Ishikawa (cell line): ENCODE data around the gene MSMP.

Source experiments
- CEBPB ChIP-seq: IDR thresholded peaks from 2 replicates; pipeline ENCODE4 v1.6.1; 2012
- CREB1 ChIP-seq: IDR thresholded peaks from 2 replicates; pipeline ENCODE4 v1.6.1; 2012; ENCODE audit warnings: low read depth
- EGR1 ChIP-seq: IDR thresholded peaks from 2 replicates; pipeline ENCODE4 v1.6.1; 2012
- EP300 ChIP-seq: IDR thresholded peaks from 2 replicates; pipeline ENCODE4 v1.6.1; 2012; ENCODE audit warnings: borderline replicate concordance
- FOXM1 ChIP-seq: IDR thresholded peaks from 2 replicates; pipeline ENCODE4 v1.6.1; 2012; ENCODE audit warnings: low read depth, borderline replicate concordance
- MAX ChIP-seq: IDR thresholded peaks from 2 replicates; pipeline ENCODE4 v1.6.1; 2012
- NFIC ChIP-seq: IDR thresholded peaks from 2 replicates; pipeline ENCODE4 v1.6.1; 2012
- RAD21 ChIP-seq: IDR thresholded peaks from 2 replicates; pipeline ENCODE4 v1.6.1; 2012; ENCODE audit warnings: low read depth
- REST ChIP-seq: IDR thresholded peaks from 2 replicates; pipeline ENCODE4 v1.6.1; 2012; ENCODE audit warnings: low read depth, mild to moderate bottlenecking
- TAF1 ChIP-seq: IDR thresholded peaks from 2 replicates; pipeline ENCODE4 v1.6.1; 2012; ENCODE audit warnings: low read depth, mild to moderate bottlenecking
- TCF12 ChIP-seq: IDR thresholded peaks from 2 replicates; pipeline ENCODE4 v1.6.1; 2012; ENCODE audit warnings: low read depth
- TEAD4 ChIP-seq: IDR thresholded peaks from 2 replicates; pipeline ENCODE4 v1.6.1; 2012
- USF1 ChIP-seq: IDR thresholded peaks from 2 replicates; pipeline ENCODE4 v1.6.1; 2012
- YY1 ChIP-seq: IDR thresholded peaks from 2 replicates; pipeline ENCODE4 v1.6.1; 2012; ENCODE audit warnings: low read depth
- ZBTB7A ChIP-seq: IDR thresholded peaks from 2 replicates; pipeline ENCODE4 v1.6.1; 2012; ENCODE audit warnings: low read depth

Gene MSMP

GRCh38 chr9:35754264-35754663 lies at the start of gene MSMP:
TSS of gene MSMP (minus strand) at chr9:35754276. CDS start at chr9:35754129, 147 bp downstream.
- TF ChIP-seq ZBTB7A (no peak), TCF12 (no peak), REST (no peak), EGR1 (no peak), CREB1 (no peak), TAF1 (no peak), MAX (no peak), TEAD4 (no peak), YY1 (no peak), NFIC (no peak), USF1 (no peak), RAD21 (no peak), FOXM1 (no peak), CEBPB (no peak), EP300 (no peak)

GRCh38 chr9:35801328-35802128 lies 47.5 kb upstream of the MSMP start:
- TF ChIP-seq TCF12 = no peak
- TF ChIP-seq ZBTB7A = no peak
- no peak for TF ChIP-seq TEAD4
- no peak for TF ChIP-seq RAD21
- TF ChIP-seq USF1 = no peak
- no peak for TF ChIP-seq CREB1
- no peak for TF ChIP-seq YY1
- no peak for TF ChIP-seq TAF1
- no peak for TF ChIP-seq REST
- no peak for TF ChIP-seq NFIC
- no peak for TF ChIP-seq EGR1
- TF ChIP-seq EP300 = no peak
- no peak for TF ChIP-seq MAX
- no peak for TF ChIP-seq CEBPB
- no peak for TF ChIP-seq FOXM1

- no peak for TF ChIP-seq NFIC
- TF ChIP-seq USF1 = no peak
- TF ChIP-seq EP300 = no peak
- no peak for TF ChIP-seq EGR1
- no peak for TF ChIP-seq MAX
- no peak for TF ChIP-seq FOXM1
- TF ChIP-seq CEBPB = no peak
- no peak for TF ChIP-seq ZBTB7A
- no peak for TF ChIP-seq RAD21
- no peak for TF ChIP-seq TCF12
- no peak for TF ChIP-seq CREB1
- no peak for TF ChIP-seq REST
These were observed 46.5 kb upstream of the MSMP start for GRCh38 chr9:35800530-35800929.
